HG03103 (cell line): Measurements from ENCODE around the gene DGKH.
"Not testable (repeated sequence)": the region's sequence is repeated elsewhere in the genome, so short reads cannot be mapped to it uniquely, and the experiment has no call there.

Experiments
- ATAC-seq: cut with Tn5 transposase; IDR thresholded peaks from one replicate; pipeline ENCODE4 v1.9.1; 2021; ENCODE audit warnings: low read depth; ENCODE audit not compliant: unreplicated experiment

DGKH gene

GRCh38 chr13:42110410-42111155, 62.1 kb downstream of the DGKH start:
- no peak for ATAC-seq

- ATAC-seq: no peak
Observed at GRCh38 chr13:42112864-42113263, 64.4 kb downstream of the DGKH start.

GRCh38 chr13:42113478-42113877, 65.0 kb downstream of the DGKH start:
- ATAC-seq: no peak

- ATAC-seq: no peak
Observed at GRCh38 chr13:42114278-42114677, 65.8 kb downstream of the DGKH start.

- ATAC-seq: no peak
Observed at GRCh38 chr13:42114912-42115311, 66.5 kb downstream of the DGKH start.

- ATAC-seq: no peak
Observed at GRCh38 chr13:42116225-42116624, 67.8 kb downstream of the DGKH start.

- no peak for ATAC-seq
Observed at GRCh38 chr13:42119041-42119440, 70.6 kb downstream of the DGKH start.

- no peak for ATAC-seq
Observed at GRCh38 chr13:42119875-42120274, 71.4 kb downstream of the DGKH start.

GRCh38 chr13:42123600-42123999, 75.2 kb downstream of the DGKH start:
- no peak for ATAC-seq

- no peak for ATAC-seq
Observed at GRCh38 chr13:42125046-42125445, 76.6 kb downstream of the DGKH start.

- ATAC-seq: no peak
Observed at GRCh38 chr13:42127047-42127446, 78.6 kb downstream of the DGKH start.

- no peak for ATAC-seq
Observed at GRCh38 chr13:42129033-42129432, 80.6 kb downstream of the DGKH start.

GRCh38 chr13:42136518-42136917, 88.1 kb downstream of the DGKH start:
- ATAC-seq: no peak

- no peak for ATAC-seq
Observed at GRCh38 chr13:42137856-42138537, 89.5 kb downstream of the DGKH start.

- no peak for ATAC-seq
Observed at GRCh38 chr13:42140494-42140893, 92.0 kb downstream of the DGKH start.

GRCh38 chr13:42141052-42141451, 92.6 kb downstream of the DGKH start:
- not testable (repeated sequence) for ATAC-seq

- no peak for ATAC-seq
Observed at GRCh38 chr13:42146359-42146758, 97.9 kb downstream of the DGKH start.

GRCh38 chr13:42148538-42148937, 100.1 kb downstream of the DGKH start:
- no peak for ATAC-seq

GRCh38 chr13:42149136-42149535, 100.7 kb downstream of the DGKH start:
- no peak for ATAC-seq

- ATAC-seq: no peak
Observed at GRCh38 chr13:42151781-42152180, 103.3 kb downstream of the DGKH start.

- ATAC-seq: no peak
Observed at GRCh38 chr13:42152495-42152894, 104.0 kb downstream of the DGKH start.
